GM21447 (cell line): Measurements from ENCODE around the gene KIAA1671.
"Not testable (repeated sequence)": the region's sequence is repeated elsewhere in the genome, so short reads cannot be mapped to it uniquely, and the experiment has no call there.

Source experiments
- ATAC-seq: cut with Tn5 transposase; IDR thresholded peaks from one replicate; pipeline ENCODE4 v1.9.1; 2021; ENCODE audit not compliant: unreplicated experiment

Gene KIAA1671

GRCh38 chr22:25219211-25219689 is 266.7 kb downstream of the KIAA1671 start, which contains the start of gene CRYBB2:
CRYBB2 (plus strand) TSS chr22:25219639; CDS start chr22:25221430, 1,791 bp downstream.
- no peak for ATAC-seq

GRCh38 chr22:25219948-25220442 is 267.5 kb downstream of the KIAA1671 start:
- ATAC-seq = no peak

- ATAC-seq = no peak
These were observed 269.3 kb downstream of the KIAA1671 start for GRCh38 chr22:25221790-25222189.

GRCh38 chr22:25223269-25223850 is 270.8 kb downstream of the KIAA1671 start:
- ATAC-seq = no peak

GRCh38 chr22:25228822-25229221 is 276.3 kb downstream of the KIAA1671 start:
- no peak for ATAC-seq

GRCh38 chr22:25230760-25231159 is 278.2 kb downstream of the KIAA1671 start:
- ATAC-seq = not testable (repeated sequence)

- no peak for ATAC-seq
These were observed 279.8 kb downstream of the KIAA1671 start for GRCh38 chr22:25232301-25232700.

- ATAC-seq = not testable (repeated sequence)
These were observed 281.2 kb downstream of the KIAA1671 start for GRCh38 chr22:25233706-25234105.

GRCh38 chr22:25235547-25236290 is 283.2 kb downstream of the KIAA1671 start:
- ATAC-seq = no peak

- no peak for ATAC-seq
These were observed 283.9 kb downstream of the KIAA1671 start for GRCh38 chr22:25236417-25236816.

GRCh38 chr22:25237503-25237902 is 285.0 kb downstream of the KIAA1671 start:
- no peak for ATAC-seq

GRCh38 chr22:25238058-25238457 is 285.5 kb downstream of the KIAA1671 start:
- not testable (repeated sequence) for ATAC-seq
